Measurements from ENCODE around the gene FAM169A.

Gene FAM169A

DNA sequence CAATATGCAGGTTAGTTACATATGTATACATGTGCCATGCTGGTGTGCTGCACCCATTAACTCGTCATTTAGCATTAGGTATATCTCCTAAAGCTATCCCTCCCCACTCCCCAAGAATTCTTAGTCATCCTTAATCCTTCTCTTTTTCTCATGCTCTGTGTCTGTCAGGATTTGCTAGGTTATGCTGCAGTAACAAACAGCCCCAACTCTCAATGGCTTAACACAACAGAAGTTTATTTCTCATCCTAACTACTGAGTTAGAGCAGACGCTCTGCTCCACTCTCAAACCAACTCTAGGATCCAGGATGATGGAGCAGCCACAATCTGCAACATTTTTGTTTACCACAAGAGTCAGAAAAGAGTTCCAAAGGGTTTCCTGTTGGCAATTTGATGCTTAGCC, 28.2 kb upstream of the FAM169A start:
- Histone ChIP-seq H3K4me2 (ENCODE audit: low read length) (no peak overlapping the region), H3K79me2 (ENCODE audit: insufficient read depth, low read length) (no peaks in the 10 kb centered on the region), H3K27ac (ENCODE audit: low read depth, low read length, poor library complexity, severe bottlenecking) (no peak overlapping the region), H3K4me1 (ENCODE audit: insufficient read depth, low read length, severe bottlenecking) (no peaks in the 10 kb centered on the region), H3K9me2 (ENCODE audit: low read depth, low read length) (no peaks in the 10 kb centered on the region), H3K9me3 (ENCODE audit: low read length) (no peaks in the 10 kb centered on the region), H3K36me3 (ENCODE audit: insufficient read depth, low read length) (no peaks in the 10 kb centered on the region; the same call in 1 of the 2 replicates), H3K9ac (ENCODE audit: low read length) (no peak overlapping the region), H3F3A (ENCODE audit: insufficient read depth, low read length) (no peaks in the 10 kb centered on the region), H3K27me3 (ENCODE audit: insufficient read depth, low read length) (no peaks in the 10 kb centered on the region), H4K20me1 (ENCODE audit: insufficient read depth, low read length) (no peaks in the 10 kb centered on the region), H2AFZ (ENCODE audit: low read length) (no peak overlapping the region), H3K4me3 (ENCODE audit: low read depth, low read length, poor library complexity, severe bottlenecking) (no peak overlapping the region)
- no peak for TF ChIP-seq EZH2 (IDR thresholded peaks at IDR 0.05; ENCODE audit: borderline replicate concordance, low read length)
- TF ChIP-seq, protein P1, sequence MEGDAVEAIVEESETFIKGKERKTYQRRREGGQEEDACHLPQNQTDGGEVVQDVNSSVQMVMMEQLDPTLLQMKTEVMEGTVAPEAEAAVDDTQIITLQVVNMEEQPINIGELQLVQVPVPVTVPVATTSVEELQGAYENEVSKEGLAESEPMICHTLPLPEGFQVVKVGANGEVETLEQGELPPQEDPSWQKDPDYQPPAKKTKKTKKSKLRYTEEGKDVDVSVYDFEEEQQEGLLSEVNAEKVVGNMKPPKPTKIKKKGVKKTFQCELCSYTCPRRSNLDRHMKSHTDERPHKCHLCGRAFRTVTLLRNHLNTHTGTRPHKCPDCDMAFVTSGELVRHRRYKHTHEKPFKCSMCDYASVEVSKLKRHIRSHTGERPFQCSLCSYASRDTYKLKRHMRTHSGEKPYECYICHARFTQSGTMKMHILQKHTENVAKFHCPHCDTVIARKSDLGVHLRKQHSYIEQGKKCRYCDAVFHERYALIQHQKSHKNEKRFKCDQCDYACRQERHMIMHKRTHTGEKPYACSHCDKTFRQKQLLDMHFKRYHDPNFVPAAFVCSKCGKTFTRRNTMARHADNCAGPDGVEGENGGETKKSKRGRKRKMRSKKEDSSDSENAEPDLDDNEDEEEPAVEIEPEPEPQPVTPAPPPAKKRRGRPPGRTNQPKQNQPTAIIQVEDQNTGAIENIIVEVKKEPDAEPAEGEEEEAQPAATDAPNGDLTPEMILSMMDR (IDR thresholded peaks at IDR 0.05; ENCODE audit: low read length), result no peak

DNA sequence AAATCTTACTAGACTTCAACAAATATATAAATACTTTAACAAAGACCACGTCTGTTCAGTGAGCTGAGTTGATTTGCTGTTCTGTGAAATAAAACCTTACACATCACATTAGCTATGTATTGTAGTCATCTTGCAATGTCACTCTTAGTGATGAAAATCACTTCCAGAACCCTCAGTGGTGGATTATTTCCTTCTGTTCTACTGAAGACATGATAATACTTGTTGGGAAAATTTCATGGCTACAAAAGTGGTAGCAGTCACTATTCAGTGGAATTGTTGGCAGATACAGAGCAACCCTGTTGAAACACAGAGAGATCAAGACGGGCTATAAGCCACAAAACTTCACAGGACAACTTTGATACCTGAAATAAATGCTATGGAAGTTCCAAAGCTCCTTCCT, 26.7 kb upstream of the FAM169A start:
- no peaks in the 10 kb centered on the region for H3K9me2 ChIP-seq (ENCODE audit: low read depth, low read length)
- H3K4me2 ChIP-seq (ENCODE audit: low read length), result no peak overlapping the region
- no peak overlapping the region for H2AFZ ChIP-seq (ENCODE audit: low read length)
- H3K79me2 ChIP-seq (ENCODE audit: insufficient read depth, low read length), result no peaks in the 10 kb centered on the region
- H3K4me3 ChIP-seq (ENCODE audit: low read depth, low read length, poor library complexity, severe bottlenecking), result no peak overlapping the region
- H3K9me3 ChIP-seq (ENCODE audit: low read length), result no peaks in the 10 kb centered on the region
- H3K36me3 ChIP-seq (ENCODE audit: insufficient read depth, low read length), result no peaks in the 10 kb centered on the region; the same call in 1 of the 2 replicates
- H3F3A ChIP-seq (ENCODE audit: insufficient read depth, low read length), result no peaks in the 10 kb centered on the region
- H3K9ac ChIP-seq (ENCODE audit: low read length), result no peak overlapping the region
- no peaks in the 10 kb centered on the region for H4K20me1 ChIP-seq (ENCODE audit: insufficient read depth, low read length)
- TF ChIP-seq EZH2 (IDR thresholded peaks at IDR 0.05; ENCODE audit: borderline replicate concordance, low read length), result no peak
- TF ChIP-seq, protein P1 (IDR thresholded peaks at IDR 0.05; ENCODE audit: low read length), result no peak
- H3K27me3 ChIP-seq (ENCODE audit: insufficient read depth, low read length), result no peaks in the 10 kb centered on the region
- H3K27ac ChIP-seq (ENCODE audit: low read depth, low read length, poor library complexity, severe bottlenecking), result no peak overlapping the region
- H3K4me1 ChIP-seq (ENCODE audit: insufficient read depth, low read length, severe bottlenecking), result no peaks in the 10 kb centered on the region

DNA sequence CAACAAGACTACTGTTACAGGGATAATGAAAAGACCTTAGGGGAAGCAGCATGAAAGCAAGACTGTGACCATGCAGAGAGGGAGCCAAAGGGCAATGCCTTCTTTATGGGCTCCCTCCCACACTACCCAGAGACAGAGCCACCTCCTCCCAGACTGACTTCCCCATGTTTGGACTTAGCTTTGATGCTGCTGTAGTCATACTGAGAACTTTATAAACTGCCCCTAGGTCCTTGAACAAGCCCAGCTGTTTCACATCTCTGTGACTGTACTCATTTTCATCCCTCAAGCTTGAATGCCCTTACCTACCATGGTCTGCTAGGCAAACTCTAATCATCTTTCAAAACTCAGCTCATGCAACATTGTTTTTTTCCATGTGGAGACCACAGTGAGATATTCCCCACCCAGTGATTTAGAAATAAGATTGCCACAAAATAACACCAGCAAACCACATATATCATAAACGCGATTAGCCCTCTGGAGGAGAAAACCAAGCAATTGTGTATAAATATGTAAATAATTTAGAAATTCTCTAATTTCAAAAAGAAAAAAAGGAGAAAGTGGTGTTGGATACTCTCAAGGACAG, 23.4 kb upstream of the FAM169A start:
- Histone ChIP-seq H3K9ac (ENCODE audit: low read length) (no peak overlapping the region), H3K9me3 (ENCODE audit: low read length) (no peaks in the 10 kb centered on the region), H3K9me2 (ENCODE audit: low read depth, low read length) (no peaks in the 10 kb centered on the region), H2AFZ (ENCODE audit: low read length) (no peak overlapping the region), H3K4me2 (ENCODE audit: low read length) (no peak overlapping the region), H3K27me3 (ENCODE audit: insufficient read depth, low read length) (no peaks in the 10 kb centered on the region), H3K4me1 (ENCODE audit: insufficient read depth, low read length, severe bottlenecking) (no peaks in the 10 kb centered on the region), H4K20me1 (ENCODE audit: insufficient read depth, low read length) (no peaks in the 10 kb centered on the region), H3K27ac (ENCODE audit: low read depth, low read length, poor library complexity, severe bottlenecking) (no peak overlapping the region), H3K4me3 (ENCODE audit: low read depth, low read length, poor library complexity, severe bottlenecking) (no peak overlapping the region), H3K36me3 (ENCODE audit: insufficient read depth, low read length) (no peaks in the 10 kb centered on the region; the same call in 1 of the 2 replicates), H3F3A (ENCODE audit: insufficient read depth, low read length) (no peaks in the 10 kb centered on the region), H3K79me2 (ENCODE audit: insufficient read depth, low read length) (no peaks in the 10 kb centered on the region)
- TF ChIP-seq, protein P1 (IDR thresholded peaks at IDR 0.05; ENCODE audit: low read length), result no peak
- TF ChIP-seq EZH2 (IDR thresholded peaks at IDR 0.05; ENCODE audit: borderline replicate concordance, low read length), result no peak

All from OCI-LY1 (cell line).